HepG2 (cell line): ENCODE data around the gene CTNNBL1. TPM values are rescaled to one million over a fixed set of nuclear protein-coding genes. Genes with fewer than 3 reads are reported as not detected.

Experiments
- ATAC-seq: fragments of 200-7000 bp; cut with Tn5 transposase; 3 replicates; pipeline ENCODE4 v1.9.1; 2020; ENCODE audit warnings: mild to moderate bottlenecking, moderate library complexity
- BruUV-seq: library from RNA; stranded (reverse); fragments of 400-500 nt; replicated peaks from 2 replicates; lab custom pipeline; 2021; lab: Mats Ljungman, UMichigan
- CTCF ChIA-PET: fragments of 300-600 bp; formaldehyde crosslinking; extraction: SDS; loops from one replicate; lab custom pipeline; 2021; ENCODE audit warnings: low total read pairs, inconsistent platforms, low intra/inter-chr PET ratio; lab: Yijun Ruan, JAX
- POLR2A ChIA-PET: fragments of 350-600 bp; sonication (Branson Sonifier 250); formaldehyde crosslinking; loops from one replicate; lab custom pipeline; 2020; ENCODE audit warnings: antibody characterized with exemption, inconsistent platforms; lab: Yijun Ruan, JAX
- DNase-seq: peaks from one replicate; pipeline ENCODE4 v3.0.0-alpha.2; 2015; ENCODE audit warnings: low spot score
- FAIRE-seq: peaks from 3 replicates; lab custom pipeline; 2011; peaks lifted over from hg19 to GRCh38; lab: Jason Lieb, UNC
- H2AFZ ChIP-seq: one replicate; pipeline ENCODE4 v1.6.1; 2011; ENCODE audit warnings: low read length, inconsistent platforms
- H3K27ac ChIP-seq: fragments of 300-600 bp; 3 replicates; pipeline ENCODE4 v1.8.0; 2011; ENCODE audit warnings: mixed run types, mild to moderate bottlenecking, mixed read lengths, low read length, inconsistent platforms; ENCODE audit not compliant: insufficient read depth; ENCODE audit errors: extremely low read length
- H3K27me3 ChIP-seq, 2 experiments: fragments of 200-600 bp in 1 of 2; 2 replicates in 1 of 2; 3 replicates in 1 of 2; pipeline versions ENCODE4 v1.6.0 to v1.8.0; 2011; ENCODE audit warnings: low read length in 2 of 2, mild to moderate bottlenecking in 2 of 2, moderate library complexity in 2 of 2, inconsistent platforms in 1 of 2; ENCODE audit not compliant: insufficient read depth in 2 of 2, control insufficient read depth in 1 of 2
- H3K36me3 ChIP-seq, 2 experiments: fragments of 200-600 bp in 1 of 2; replicated peaks in 1 of 2; 2 replicates in 1 of 2; 3 replicates in 1 of 2; pipeline versions ENCODE4 v1.5.1 to v1.8.0; 2011; ENCODE audit warnings: low read length in 2 of 2, inconsistent platforms in 1 of 2; ENCODE audit not compliant: insufficient read depth in 2 of 2, control insufficient read depth in 1 of 2
- H3K4me1 ChIP-seq: 2 replicates; pipeline ENCODE4 v1.5.1; 2012; ENCODE audit warnings: low read length, inconsistent platforms; ENCODE audit not compliant: insufficient read depth
- H3K4me2 ChIP-seq: 2 replicates; pipeline ENCODE4 v1.6.0; 2011; ENCODE audit warnings: low read depth, low read length, inconsistent platforms
- H3K4me3 ChIP-seq, 3 experiments: fragments of 200-600 bp in 1 of 3; sonication (generic), shearing (Covaris generic) in 1 of 3; replicated peaks in 1 of 3; 2 replicates each; pipeline ENCODE4 v1.5.1; 2011 to 2016; ENCODE audit warnings: low read length in 3 of 3, inconsistent platforms in 2 of 3, low read depth in 2 of 3, mild to moderate bottlenecking in 2 of 3, control low read depth in 1 of 3, mixed read lengths in 1 of 3; ENCODE audit not compliant: insufficient read depth in 1 of 3
- H3K79me2 ChIP-seq: one replicate; pipeline ENCODE4 v1.6.1; 2011; ENCODE audit warnings: low read length, inconsistent platforms; ENCODE audit not compliant: insufficient read depth
- H3K9ac ChIP-seq: 2 replicates; pipeline ENCODE4 v1.6.0; 2011; ENCODE audit warnings: mild to moderate bottlenecking, low read depth, low read length, inconsistent platforms; ENCODE audit not compliant: insufficient read depth
- H3K9me3 ChIP-seq: 2 replicates; pipeline ENCODE4 v1.5.1; 2012; ENCODE audit warnings: mild to moderate bottlenecking, low read length
- H4K20me1 ChIP-seq: 2 replicates; pipeline ENCODE4 v1.6.0; 2011; ENCODE audit warnings: inconsistent platforms, mild to moderate bottlenecking, low read length, moderate library complexity; ENCODE audit not compliant: insufficient read depth
- CEBPG ChIP-seq: IDR thresholded peaks from 2 replicates; pipeline ENCODE4 v1.6.1; 2016
- MTF1 ChIP-seq: sonication (generic); formaldehyde crosslinking; IDR thresholded peaks from 2 replicates; pipeline ENCODE4 v1.5.0; 2020; ENCODE audit warnings: missing genetic modification reagents
- SKI ChIP-seq: fragments of 450-650 bp; IDR thresholded peaks from one replicate; pipeline ENCODE4 v1.6.1; 2018; ENCODE audit warnings: mild to moderate bottlenecking; ENCODE audit not compliant: partially characterized antibody
- SP4 ChIP-seq: sonication (generic); formaldehyde crosslinking; IDR thresholded peaks from 2 replicates; pipeline ENCODE4 v1.8.1; 2023; ENCODE audit warnings: mild to moderate bottlenecking, missing genetic modification reagents
- YEATS4 ChIP-seq: sonication (generic); formaldehyde crosslinking; IDR thresholded peaks from 2 replicates; pipeline ENCODE4 v1.4.0; 2020; ENCODE audit warnings: missing genetic modification reagents, borderline replicate concordance
- ZNF260 ChIP-seq: sonication (generic); formaldehyde crosslinking; IDR thresholded peaks from 2 replicates; pipeline ENCODE4 v1.4.0; 2020; ENCODE audit warnings: missing genetic modification reagents, low read depth, mild to moderate bottlenecking, borderline replicate concordance
- ZNF292 ChIP-seq: sonication (generic); formaldehyde crosslinking; IDR thresholded peaks from 2 replicates; pipeline ENCODE4 v1.8.1; 2022; ENCODE audit warnings: mild to moderate bottlenecking, low read depth, missing genetic modification reagents, borderline replicate concordance
- ZNF569 ChIP-seq: sonication (generic); formaldehyde crosslinking; IDR thresholded peaks from 2 replicates; pipeline ENCODE4 v1.5.0; 2020; ENCODE audit warnings: mild to moderate bottlenecking, missing genetic modification reagents, moderate library complexity, borderline replicate concordance
- ZNF720 ChIP-seq: sonication (generic); formaldehyde crosslinking; IDR thresholded peaks from 2 replicates; pipeline ENCODE4 v1.4.0; 2020; ENCODE audit warnings: missing genetic modification reagents
- ZNF768 ChIP-seq: sonication (generic); formaldehyde crosslinking; IDR thresholded peaks from 2 replicates; pipeline ENCODE4 v1.4.0; 2020; ENCODE audit warnings: missing genetic modification reagents
- WGBS: methylation state at CpG from one replicate; pipeline ENCODE4 v1.1.6; 2017; ENCODE audit warnings: low lambda C conversion rate; 5-methylcytosine and 5-hydroxymethylcytosine counted together
- in situ Hi-C: cut with HindIII; loops from 2 replicates; pipeline ENCODE4 v1.10.0; 2017; ENCODE audit warnings: low pct_unique_long_range_greater_than_20kb; ENCODE audit not compliant: extremely low pct_ligation_motif_present
- intact Hi-C: fragments of 100-400 bp; cut with micrococcal nuclease; formaldehyde crosslinking; loops from one replicate; pipeline ENCODE4 v1.10.0; 2022; ENCODE audit not compliant: unreplicated experiment
- polyA plus RNA-seq, 8 experiments: library from polyadenylated mRNA; depleted of rRNA in 3 of 8; stranded (reverse) in 7 of 8; unstranded in 1 of 8; fragments of >200 nt; fragmentation: Illumina TruSeq in 4 of 8; extraction: Trizol in 4 of 8; gene quantifications; 2 replicates each; pipeline versions ENCODE4 v1.2.1 to v1.2.3, GENCODE V29; 2011 to 2016; ENCODE audit warnings: low read depth in 4 of 8, missing spikeins in 1 of 8, mixed read lengths in 1 of 8; ENCODE audit not compliant: insufficient read depth in 1 of 8
- total RNA-seq, 5 experiments: library from RNA; depleted of rRNA; stranded (reverse); fragments of >200 nt; fragmentation: Illumina TruSeq; extraction: Trizol; gene quantifications; 2 replicates each; pipeline ENCODE4 v1.2.3, GENCODE V29; 2016; ENCODE audit warnings: low read depth in 1 of 5
- TF ChIP-seq, protein P1 (sequence below): sonication (generic); formaldehyde crosslinking; IDR thresholded peaks from 2 replicates; pipeline ENCODE4 v1.5.0; 2020; ENCODE audit warnings: missing genetic modification reagents
- TF ChIP-seq, protein P2 (sequence below): sonication (generic); formaldehyde crosslinking; IDR thresholded peaks from 2 replicates; pipeline ENCODE4 v1.4.0; 2020; ENCODE audit warnings: missing genetic modification reagents, borderline replicate concordance
- TF ChIP-seq, protein P3 (sequence below): sonication (generic); formaldehyde crosslinking; conservative IDR thresholded peaks from 2 replicates; pipeline ENCODE4 v1.4.0; 2020; ENCODE audit warnings: missing genetic modification reagents
- TF ChIP-seq, protein P4 (sequence below): sonication (generic); formaldehyde crosslinking; IDR thresholded peaks from 2 replicates; pipeline ENCODE4 v1.4.0; 2020; ENCODE audit warnings: mild to moderate bottlenecking, missing genetic modification reagents
- TF ChIP-seq, protein P5 (sequence below): sonication (generic); formaldehyde crosslinking; IDR thresholded peaks from 2 replicates; pipeline ENCODE4 v1.4.0; 2020; ENCODE audit warnings: missing genetic modification reagents, borderline replicate concordance

CTNNBL1 gene
- total and polyA plus RNA-seq, 2 of the 13 experiments (the other 11 are each of a cell fraction or from before 2014, with no cell fraction given) = 49.3 to 94.6 TPM

DNA sequence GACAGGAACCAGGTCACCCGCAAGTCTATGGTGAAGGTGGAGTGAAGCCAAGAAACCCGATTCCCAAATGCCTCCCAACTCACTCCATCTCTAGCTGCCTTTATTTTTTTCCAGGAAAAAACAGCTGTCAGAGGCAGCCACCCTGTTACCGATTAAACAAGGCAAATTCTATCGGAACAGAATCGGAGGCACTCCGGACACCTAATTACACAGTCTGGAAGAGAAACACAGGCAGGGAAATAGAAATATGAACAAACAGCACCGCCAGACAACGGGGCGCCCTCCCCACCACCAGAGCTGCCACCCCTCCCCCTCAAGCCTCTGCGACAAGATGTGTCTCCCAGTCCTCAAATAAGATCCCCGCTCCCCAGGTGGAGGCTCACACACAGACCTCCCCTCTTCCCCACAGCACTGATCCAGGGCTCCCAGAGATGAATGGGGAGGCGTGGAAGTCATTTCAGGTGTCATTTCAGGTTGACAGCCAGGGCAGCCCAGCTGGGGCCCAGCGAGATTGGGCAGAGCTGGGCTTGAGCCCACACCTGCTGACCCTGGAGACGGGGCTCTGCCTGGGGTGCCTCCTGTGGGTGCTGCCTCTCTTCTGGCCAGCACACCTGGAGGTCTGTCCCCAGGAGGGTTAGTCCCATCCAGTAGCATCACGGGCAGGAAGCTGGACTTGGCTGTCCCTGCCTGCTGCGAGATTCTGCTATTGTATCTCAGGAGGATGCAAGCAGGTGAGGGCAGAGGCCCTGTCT lies 189.3 kb downstream of the CTNNBL1 start:
- WGBS = 7% methylated on average over 16 of the region's 16 CpGs
- DNase-seq (peak; percentile 56), ATAC-seq (peak; percentile 0; the same call in 1 of the 3 replicates), FAIRE-seq (no peak)
- H3K27me3 ChIP-seq = peaks cover 12 to 30% of the 10 kb centered on the region in 2 experiments; a peak in 4 of 5 replicates
- in situ Hi-C loops = no loop called here
- no peaks in the 10 kb centered on the region for H3K79me2 ChIP-seq
- H2AFZ ChIP-seq = no peak overlapping the region
- H3K4me1 ChIP-seq = peaks cover 84% of the 10 kb centered on the region
- intact Hi-C loops = no loop called here
- ChIA-PET POLR2A (no interaction called here), CTCF (no interaction called here)
- H3K36me3 ChIP-seq = no peaks in the 10 kb centered on the region
- peak overlapping the region in 1 of 3 experiments; percentile 26; a peak in 1 of 6 replicates for H3K4me3 ChIP-seq
- H3K4me2 ChIP-seq = peak overlapping the region; percentile 72
- H4K20me1 ChIP-seq = no peaks in the 10 kb centered on the region
- no peaks in the 10 kb centered on the region for H3K9me3 ChIP-seq
- no peak overlapping the region for H3K9ac ChIP-seq
- H3K27ac ChIP-seq = no peak overlapping the region
- no TSS peak for BruUV-seq
- TF ChIP-seq ZNF768 (peak; percentile 50; the same call in 1 of the 2 replicates), ZNF292 (CRISPR knock-in tag) (no peak), ZNF260 (CRISPR knock-in tag) (no peak), CEBPG (no peak), YEATS4 (CRISPR knock-in tag) (no peak), SKI (peak; percentile 9), ZNF569 (no peak), SP4 (CRISPR knock-in tag) (no peak), MTF1 (CRISPR knock-in tag) (no peak), ZNF720 (no peak)
- TF ChIP-seq, protein P1, sequence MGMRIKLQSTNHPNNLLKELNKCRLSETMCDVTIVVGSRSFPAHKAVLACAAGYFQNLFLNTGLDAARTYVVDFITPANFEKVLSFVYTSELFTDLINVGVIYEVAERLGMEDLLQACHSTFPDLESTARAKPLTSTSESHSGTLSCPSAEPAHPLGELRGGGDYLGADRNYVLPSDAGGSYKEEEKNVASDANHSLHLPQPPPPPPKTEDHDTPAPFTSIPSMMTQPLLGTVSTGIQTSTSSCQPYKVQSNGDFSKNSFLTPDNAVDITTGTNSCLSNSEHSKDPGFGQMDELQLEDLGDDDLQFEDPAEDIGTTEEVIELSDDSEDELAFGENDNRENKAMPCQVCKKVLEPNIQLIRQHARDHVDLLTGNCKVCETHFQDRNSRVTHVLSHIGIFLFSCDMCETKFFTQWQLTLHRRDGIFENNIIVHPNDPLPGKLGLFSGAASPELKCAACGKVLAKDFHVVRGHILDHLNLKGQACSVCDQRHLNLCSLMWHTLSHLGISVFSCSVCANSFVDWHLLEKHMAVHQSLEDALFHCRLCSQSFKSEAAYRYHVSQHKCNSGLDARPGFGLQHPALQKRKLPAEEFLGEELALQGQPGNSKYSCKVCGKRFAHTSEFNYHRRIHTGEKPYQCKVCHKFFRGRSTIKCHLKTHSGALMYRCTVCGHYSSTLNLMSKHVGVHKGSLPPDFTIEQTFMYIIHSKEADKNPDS (CRISPR knock-in tag) = no peak
- TF ChIP-seq, protein P2, sequence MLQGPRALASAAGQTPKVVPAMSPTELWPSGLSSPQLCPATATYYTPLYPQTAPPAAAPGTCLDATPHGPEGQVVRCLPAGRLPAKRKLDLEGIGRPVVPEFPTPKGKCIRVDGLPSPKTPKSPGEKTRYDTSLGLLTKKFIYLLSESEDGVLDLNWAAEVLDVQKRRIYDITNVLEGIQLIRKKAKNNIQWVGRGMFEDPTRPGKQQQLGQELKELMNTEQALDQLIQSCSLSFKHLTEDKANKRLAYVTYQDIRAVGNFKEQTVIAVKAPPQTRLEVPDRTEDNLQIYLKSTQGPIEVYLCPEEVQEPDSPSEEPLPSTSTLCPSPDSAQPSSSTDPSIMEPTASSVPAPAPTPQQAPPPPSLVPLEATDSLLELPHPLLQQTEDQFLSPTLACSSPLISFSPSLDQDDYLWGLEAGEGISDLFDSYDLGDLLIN (CRISPR knock-in tag) = no peak
- TF ChIP-seq, protein P3, sequence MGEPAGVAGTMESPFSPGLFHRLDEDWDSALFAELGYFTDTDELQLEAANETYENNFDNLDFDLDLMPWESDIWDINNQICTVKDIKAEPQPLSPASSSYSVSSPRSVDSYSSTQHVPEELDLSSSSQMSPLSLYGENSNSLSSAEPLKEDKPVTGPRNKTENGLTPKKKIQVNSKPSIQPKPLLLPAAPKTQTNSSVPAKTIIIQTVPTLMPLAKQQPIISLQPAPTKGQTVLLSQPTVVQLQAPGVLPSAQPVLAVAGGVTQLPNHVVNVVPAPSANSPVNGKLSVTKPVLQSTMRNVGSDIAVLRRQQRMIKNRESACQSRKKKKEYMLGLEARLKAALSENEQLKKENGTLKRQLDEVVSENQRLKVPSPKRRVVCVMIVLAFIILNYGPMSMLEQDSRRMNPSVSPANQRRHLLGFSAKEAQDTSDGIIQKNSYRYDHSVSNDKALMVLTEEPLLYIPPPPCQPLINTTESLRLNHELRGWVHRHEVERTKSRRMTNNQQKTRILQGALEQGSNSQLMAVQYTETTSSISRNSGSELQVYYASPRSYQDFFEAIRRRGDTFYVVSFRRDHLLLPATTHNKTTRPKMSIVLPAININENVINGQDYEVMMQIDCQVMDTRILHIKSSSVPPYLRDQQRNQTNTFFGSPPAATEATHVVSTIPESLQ = no peak
- TF ChIP-seq, protein P4, sequence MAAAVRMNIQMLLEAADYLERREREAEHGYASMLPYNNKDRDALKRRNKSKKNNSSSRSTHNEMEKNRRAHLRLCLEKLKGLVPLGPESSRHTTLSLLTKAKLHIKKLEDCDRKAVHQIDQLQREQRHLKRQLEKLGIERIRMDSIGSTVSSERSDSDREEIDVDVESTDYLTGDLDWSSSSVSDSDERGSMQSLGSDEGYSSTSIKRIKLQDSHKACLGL (CRISPR knock-in tag) = 0 out of 2 replicates have a peak, but pooled peaks have one; percentile 27
- TF ChIP-seq, protein P5, sequence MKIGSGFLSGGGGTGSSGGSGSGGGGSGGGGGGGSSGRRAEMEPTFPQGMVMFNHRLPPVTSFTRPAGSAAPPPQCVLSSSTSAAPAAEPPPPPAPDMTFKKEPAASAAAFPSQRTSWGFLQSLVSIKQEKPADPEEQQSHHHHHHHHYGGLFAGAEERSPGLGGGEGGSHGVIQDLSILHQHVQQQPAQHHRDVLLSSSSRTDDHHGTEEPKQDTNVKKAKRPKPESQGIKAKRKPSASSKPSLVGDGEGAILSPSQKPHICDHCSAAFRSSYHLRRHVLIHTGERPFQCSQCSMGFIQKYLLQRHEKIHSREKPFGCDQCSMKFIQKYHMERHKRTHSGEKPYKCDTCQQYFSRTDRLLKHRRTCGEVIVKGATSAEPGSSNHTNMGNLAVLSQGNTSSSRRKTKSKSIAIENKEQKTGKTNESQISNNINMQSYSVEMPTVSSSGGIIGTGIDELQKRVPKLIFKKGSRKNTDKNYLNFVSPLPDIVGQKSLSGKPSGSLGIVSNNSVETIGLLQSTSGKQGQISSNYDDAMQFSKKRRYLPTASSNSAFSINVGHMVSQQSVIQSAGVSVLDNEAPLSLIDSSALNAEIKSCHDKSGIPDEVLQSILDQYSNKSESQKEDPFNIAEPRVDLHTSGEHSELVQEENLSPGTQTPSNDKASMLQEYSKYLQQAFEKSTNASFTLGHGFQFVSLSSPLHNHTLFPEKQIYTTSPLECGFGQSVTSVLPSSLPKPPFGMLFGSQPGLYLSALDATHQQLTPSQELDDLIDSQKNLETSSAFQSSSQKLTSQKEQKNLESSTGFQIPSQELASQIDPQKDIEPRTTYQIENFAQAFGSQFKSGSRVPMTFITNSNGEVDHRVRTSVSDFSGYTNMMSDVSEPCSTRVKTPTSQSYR (CRISPR knock-in tag) = 0 out of 2 replicates have a peak, but pooled peaks have one; percentile 13
